IMR-90 (cell line): ENCODE results near the gene ICAM5. TPM values are rescaled to one million over a fixed set of nuclear protein-coding genes. Genes with fewer than 3 reads are reported as not detected.

Experiments
- ATAC-seq: fragments of 200-7000 bp; cut with Tn5 transposase; 2 replicates; pipeline ENCODE4 v1.9.1; 2020; ENCODE audit warnings: low read depth, mild to moderate bottlenecking, moderate library complexity
- BruUV-seq: library from RNA; stranded (reverse); fragments of 400-500 nt; replicated peaks from 2 replicates; lab custom pipeline; 2021; lab: Mats Ljungman, UMichigan
- CTCF ChIA-PET: fragments of 300-600 bp; formaldehyde crosslinking; extraction: SDS; loops from one replicate; lab custom pipeline; 2021; ENCODE audit warnings: antibody characterized with exemption; lab: Yijun Ruan, JAX
- POLR2A ChIA-PET: fragments of 300-600 bp; sonication (Branson Sonifier 250); formaldehyde crosslinking; loops from one replicate; lab custom pipeline; 2022; ENCODE audit warnings: antibody characterized with exemption; ENCODE audit not compliant: unreplicated experiment; lab: Charles Lee
- DNase-seq: peaks from one replicate; pipeline ENCODE4 v3.0.0; 2013
- H2AFZ ChIP-seq: replicated peaks from 2 replicates; pipeline ENCODE3; 2013; ENCODE audit warnings: low read length, mild to moderate bottlenecking; ENCODE audit not compliant: poor library complexity
- H2AK5ac ChIP-seq: 2 replicates; pipeline ENCODE4 v1.6.1; 2013; ENCODE audit warnings: low read depth, low read length, inconsistent platforms
- H2AK9ac ChIP-seq: replicated peaks from 2 replicates; pipeline ENCODE3; 2013; ENCODE audit warnings: mild to moderate bottlenecking, low read depth, low read length, moderate library complexity; ENCODE audit not compliant: poor library complexity
- H2BK120ac ChIP-seq: 2 replicates; pipeline ENCODE4 v1.6.1; 2013; ENCODE audit warnings: low read depth, low read length, inconsistent platforms
- H2BK15ac ChIP-seq: 3 replicates; pipeline ENCODE4 v1.6.1; 2013; ENCODE audit warnings: low read depth, low read length, inconsistent platforms
- H2BK20ac ChIP-seq: 2 replicates; pipeline ENCODE4 v1.6.1; 2013; ENCODE audit warnings: low read depth, mild to moderate bottlenecking, inconsistent platforms, low read length, moderate library complexity
- H2BK5ac ChIP-seq: 2 replicates; pipeline ENCODE4 v1.6.1; 2013; ENCODE audit warnings: mild to moderate bottlenecking, low read depth, low read length, inconsistent platforms; ENCODE audit not compliant: poor library complexity, severe bottlenecking
- H3K14ac ChIP-seq: replicated peaks from 2 replicates; pipeline ENCODE4 v1.6.1; 2013; ENCODE audit warnings: low read depth, low read length, inconsistent platforms
- H3K18ac ChIP-seq: 2 replicates; pipeline ENCODE4 v1.6.1; 2013; ENCODE audit warnings: low read depth, low read length, control low read depth
- H3K23ac ChIP-seq: 2 replicates; pipeline ENCODE4 v1.6.1; 2013; ENCODE audit warnings: low read depth, low read length, inconsistent platforms
- H3K27ac ChIP-seq: 2 replicates; pipeline ENCODE4 v1.5.1; 2013; ENCODE audit warnings: mild to moderate bottlenecking, control low read depth, low read length; ENCODE audit not compliant: insufficient read depth
- H3K27me3 ChIP-seq: 2 replicates; pipeline ENCODE4 v1.6.1; 2013; ENCODE audit warnings: low read length; ENCODE audit not compliant: control insufficient read depth, insufficient read depth
- H3K36me3 ChIP-seq: 2 replicates; pipeline ENCODE4 v1.6.1; 2013; ENCODE audit warnings: low read length, mixed read lengths; ENCODE audit not compliant: control insufficient read depth, insufficient read depth
- H3K4ac ChIP-seq: 2 replicates; pipeline ENCODE4 v1.6.1; 2013; ENCODE audit warnings: low read depth, low read length, inconsistent platforms
- H3K4me1 ChIP-seq: 2 replicates; pipeline ENCODE4 v1.6.1; 2013; ENCODE audit warnings: low read length, mixed read lengths; ENCODE audit not compliant: control insufficient read depth, insufficient read depth
- H3K4me2 ChIP-seq: 2 replicates; pipeline ENCODE4 v1.6.1; 2013; ENCODE audit warnings: low read depth, mild to moderate bottlenecking, control low read depth, low read length, moderate library complexity
- H3K4me3 ChIP-seq: 2 replicates; pipeline ENCODE4 v1.5.1; 2013; ENCODE audit warnings: low read depth, mild to moderate bottlenecking, control low read depth, low read length, moderate library complexity; ENCODE audit not compliant: insufficient read depth
- H3K56ac ChIP-seq: 2 replicates; pipeline ENCODE4 v1.6.1; 2013; ENCODE audit warnings: low read length, inconsistent platforms; ENCODE audit not compliant: insufficient read depth; ENCODE audit errors: extremely low read depth
- H3K79me1 ChIP-seq, 2 experiments: 2 replicates each; pipeline ENCODE4 v1.6.1; 2013; ENCODE audit warnings: low read length in 2 of 2, inconsistent platforms in 1 of 2, low read depth in 1 of 2
- H3K9ac ChIP-seq: 2 replicates; pipeline ENCODE4 v1.6.1; 2013; ENCODE audit warnings: low read depth, low read length, control low read depth
- H3K9me1 ChIP-seq: 2 replicates; pipeline ENCODE4 v1.6.1; 2013; ENCODE audit warnings: low read length, inconsistent platforms; ENCODE audit not compliant: insufficient read depth
- H3K9me3 ChIP-seq: 2 replicates; pipeline ENCODE4 v1.6.1; 2013; ENCODE audit warnings: low read length; ENCODE audit not compliant: control insufficient read depth, insufficient read depth
- H4K20me1 ChIP-seq: 2 replicates; pipeline ENCODE4 v1.6.1; 2013; ENCODE audit warnings: low read length, inconsistent platforms; ENCODE audit not compliant: insufficient read depth
- H4K5ac ChIP-seq: 2 replicates; pipeline ENCODE4 v1.6.1; 2013; ENCODE audit warnings: mild to moderate bottlenecking, low read depth, low read length, control low read depth
- H4K8ac ChIP-seq, 2 experiments: 2 replicates each; pipeline ENCODE4 v1.6.1; 2013; ENCODE audit warnings: low read depth in 2 of 2, low read length in 2 of 2, control low read depth in 1 of 2, inconsistent platforms in 1 of 2
- H4K91ac ChIP-seq: 2 replicates; pipeline ENCODE4 v1.6.1; 2013; ENCODE audit warnings: low read depth, low read length, inconsistent platforms; ENCODE audit not compliant: insufficient read depth
- CEBPB ChIP-seq: IDR thresholded peaks from 2 replicates; pipeline ENCODE4 v1.6.1; 2012; ENCODE audit warnings: low read depth, low read length, improper control_type of control experiment
- CHD1 ChIP-seq: IDR thresholded peaks from 2 replicates; pipeline ENCODE4 v1.6.1; 2012; ENCODE audit warnings: low read depth, low read length, improper control_type of control experiment
- ELK1 ChIP-seq: fragments of 150-350 bp; IDR thresholded peaks from 2 replicates; pipeline ENCODE4 v1.6.1; 2016; ENCODE audit warnings: low read depth, mild to moderate bottlenecking, low read length, moderate library complexity, borderline replicate concordance
- FOS ChIP-seq: fragments of 150-350 bp; IDR thresholded peaks from 2 replicates; pipeline ENCODE4 v1.6.1; 2016; ENCODE audit warnings: low read depth, low read length
- MXI1 ChIP-seq: IDR thresholded peaks from 2 replicates; pipeline ENCODE4 v1.6.1; 2012; ENCODE audit warnings: low read depth, mild to moderate bottlenecking, low read length, moderate library complexity, borderline replicate concordance
- RAD21 ChIP-seq: IDR thresholded peaks from 2 replicates; pipeline ENCODE4 v1.6.1; 2012; ENCODE audit warnings: low read length, improper control_type of control experiment
- RCOR1 ChIP-seq: IDR thresholded peaks from 2 replicates; pipeline ENCODE4 v1.6.1; 2012; ENCODE audit warnings: mild to moderate bottlenecking, low read length, improper control_type of control experiment; ENCODE audit not compliant: insufficient replicate concordance
- RFX5 ChIP-seq: IDR thresholded peaks from 2 replicates; pipeline ENCODE4 v1.8.0; 2012; ENCODE audit warnings: low read depth, mild to moderate bottlenecking, low read length, moderate library complexity
- SMC3 ChIP-seq: fragments of 150-350 bp; IDR thresholded peaks from 2 replicates; pipeline ENCODE4 v1.6.1; 2016; ENCODE audit warnings: low read depth, mild to moderate bottlenecking, antibody characterized with exemption, low read length, moderate library complexity
- USF2 ChIP-seq: fragments of 150-350 bp; IDR thresholded peaks from 2 replicates; pipeline ENCODE4 v1.6.1; 2017; ENCODE audit warnings: mild to moderate bottlenecking, antibody characterized with exemption, low read length, low read depth
- WGBS, 2 experiments: methylation state at CpG; one replicate each; pipeline versions ENCODE4 v1.1.5 to v1.1.7; 2013; ENCODE audit warnings: missing lambda C conversion rate in 2 of 2; ENCODE audit not compliant: insufficient read length in 1 of 2; ENCODE audit errors: extremely low coverage in 2 of 2; 5-methylcytosine and 5-hydroxymethylcytosine counted together
- dilution Hi-C: fragments of 300-500 bp; cut with HindIII; formaldehyde crosslinking; loops from one replicate; pipeline ENCODE4 v1.14.3; 2018; ENCODE audit warnings: low sequenced_read_pairs; ENCODE audit not compliant: unreplicated experiment
- in situ Hi-C: fragments of 300-500 bp; cut with MboI; formaldehyde crosslinking; loops from 3 replicates; pipeline ENCODE4 v1.14.3; 2019; ENCODE audit warnings: low sequenced_read_pairs, inconsistent platforms, mixed read lengths
- intact Hi-C: fragments of 100-400 bp; cut with micrococcal nuclease; formaldehyde crosslinking; loops from 2 replicates; pipeline ENCODE4 v1.10.0; 2022
- polyA plus RNA-seq, 3 experiments: library from polyadenylated mRNA; depleted of rRNA; stranded (reverse); fragments of >200 nt; gene quantifications; 2 replicates each; pipeline ENCODE4 v1.2.3, GENCODE V29; 2012; ENCODE audit warnings: low replicate concordance in 1 of 3
- total RNA-seq: library from RNA; depleted of rRNA; stranded (reverse); fragments of >200 nt; gene quantifications from 2 replicates; pipeline ENCODE4 v1.2.3, GENCODE V29; 2012
- TF ChIP-seq, protein P1 (sequence below): conservative IDR thresholded peaks from 2 replicates; pipeline ENCODE4 v1.5.1; 2012; ENCODE audit warnings: mild to moderate bottlenecking, low read depth, low read length, improper control_type of control experiment

Gene ICAM5
- total and polyA plus RNA-seq, 2 of the 4 experiments (the other 2 are of a cell fraction), result 3.0 to 23.9 TPM

DNA sequence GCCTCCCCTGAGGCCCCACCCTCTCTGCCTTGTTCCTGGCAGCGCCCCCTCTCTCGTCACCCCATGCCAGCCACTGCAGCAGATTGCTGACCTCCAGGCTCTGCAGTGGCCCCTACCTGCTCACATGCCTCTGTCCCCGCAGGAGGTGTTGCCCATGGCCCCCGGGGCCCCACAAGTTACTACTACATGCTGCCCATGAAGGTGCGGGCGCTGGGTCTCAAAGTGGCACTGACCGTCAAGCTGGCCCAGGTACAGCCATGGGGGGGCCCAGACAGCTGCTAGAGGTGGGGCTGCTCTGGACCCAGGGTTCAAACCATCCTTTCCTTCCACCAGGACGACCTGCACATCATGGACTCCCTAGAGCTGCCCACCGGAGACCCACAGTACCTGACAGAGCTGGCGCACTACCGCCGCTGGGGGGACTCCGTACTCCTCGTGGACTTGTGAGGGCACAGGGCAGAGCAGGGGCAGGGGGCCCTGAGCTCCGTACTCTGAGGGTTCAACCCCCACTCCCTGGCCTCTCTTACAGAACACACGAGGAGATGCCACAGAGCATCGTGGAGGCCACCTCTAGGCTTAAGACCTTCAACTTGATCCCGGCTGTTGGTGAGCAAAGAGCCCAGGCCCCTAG lies 31.6 kb upstream of the ICAM5 start:
- Histone ChIP-seq H3K56ac (no peak overlapping the region), H3K4me2 (no peak overlapping the region), H2AK5ac (no peak overlapping the region), H3K23ac (no peak overlapping the region), H3K18ac (no peak overlapping the region), H2AK9ac (no peak overlapping the region), H3K4me1 (no peaks in the 10 kb centered on the region), H3K9me1 (no peaks in the 10 kb centered on the region), H3K36me3 (peaks cover 36% of the 10 kb centered on the region), H2BK5ac (no peak overlapping the region), H2AFZ (no peak overlapping the region), H4K20me1 (no peaks in the 10 kb centered on the region), H4K91ac (no peak overlapping the region), H3K27me3 (no peaks in the 10 kb centered on the region), H3K9ac (no peak overlapping the region), H2BK15ac (no peak overlapping the region), H2BK20ac (no peak overlapping the region), H3K9me3 (no peaks in the 10 kb centered on the region), H3K14ac (no peak overlapping the region), H3K4ac (no peak overlapping the region), H3K79me1 (peaks cover 6 to 16% of the 10 kb centered on the region in 2 experiments; a peak in 3 of 4 replicates), H4K5ac (no peak overlapping the region), H3K4me3 (no peak overlapping the region), H3K27ac (no peak overlapping the region), H2BK120ac (no peak overlapping the region), H4K8ac (no peak overlapping the region)
- intact Hi-C loops (loop anchor here (10.0 kb wide), 1 partner anchor 233 kb away; no protein-coding TSS in a partner anchor), in situ Hi-C loops (no loop called here), dilution Hi-C loops (no loop called here)
- CTCF ChIA-PET, result interaction anchor here (0.9 to 2.5 kb wide), 5 partner anchors 8 to 133 kb away, joined by 3 to 7 read pairs (median 6); no protein-coding TSS in a partner anchor
- 89% methylated on average over 5 of the region's 18 CpGs; no CpG with 5 or more reads in 1 of the 2 experiments for WGBS, 2 experiments
- DNase-seq (no peak), ATAC-seq (no peak)
- no TSS peak for BruUV-seq
- TF ChIP-seq RFX5 (no peak), FOS (no peak), RAD21 (no peak), RCOR1 (no peak), CHD1 (no peak), USF2 (no peak), MXI1 (no peak), ELK1 (no peak), SMC3 (no peak), CEBPB (no peak)
- TF ChIP-seq, protein P1, sequence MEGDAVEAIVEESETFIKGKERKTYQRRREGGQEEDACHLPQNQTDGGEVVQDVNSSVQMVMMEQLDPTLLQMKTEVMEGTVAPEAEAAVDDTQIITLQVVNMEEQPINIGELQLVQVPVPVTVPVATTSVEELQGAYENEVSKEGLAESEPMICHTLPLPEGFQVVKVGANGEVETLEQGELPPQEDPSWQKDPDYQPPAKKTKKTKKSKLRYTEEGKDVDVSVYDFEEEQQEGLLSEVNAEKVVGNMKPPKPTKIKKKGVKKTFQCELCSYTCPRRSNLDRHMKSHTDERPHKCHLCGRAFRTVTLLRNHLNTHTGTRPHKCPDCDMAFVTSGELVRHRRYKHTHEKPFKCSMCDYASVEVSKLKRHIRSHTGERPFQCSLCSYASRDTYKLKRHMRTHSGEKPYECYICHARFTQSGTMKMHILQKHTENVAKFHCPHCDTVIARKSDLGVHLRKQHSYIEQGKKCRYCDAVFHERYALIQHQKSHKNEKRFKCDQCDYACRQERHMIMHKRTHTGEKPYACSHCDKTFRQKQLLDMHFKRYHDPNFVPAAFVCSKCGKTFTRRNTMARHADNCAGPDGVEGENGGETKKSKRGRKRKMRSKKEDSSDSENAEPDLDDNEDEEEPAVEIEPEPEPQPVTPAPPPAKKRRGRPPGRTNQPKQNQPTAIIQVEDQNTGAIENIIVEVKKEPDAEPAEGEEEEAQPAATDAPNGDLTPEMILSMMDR, result no peak
- POLR2A ChIA-PET, result no interaction called here
